Retinal pigment epithelial cell (primary cell): ENCODE results near the gene SGF29.
A peak's percentile ranks its signal among the peaks of the same experiment; 100 is the strongest.

ENCODE experiments used
- DNase-seq: peaks from one replicate; pipeline ENCODE4 v3.0.0-alpha.2; 2010; ENCODE audit warnings: low read depth
- H3K4me3 ChIP-seq: 2 replicates; pipeline ENCODE4 v1.5.1; 2011; ENCODE audit warnings: mild to moderate bottlenecking, low read length, control low read depth, moderate library complexity
- CTCF ChIP-seq: conservative IDR thresholded peaks from 2 replicates; pipeline ENCODE4 v1.5.1; 2011; ENCODE audit warnings: low read depth, low read length, control low read depth, inconsistent platforms

The SGF29 gene

GRCh38 chr16:28546626-28547025 is 7.1 kb upstream of the SGF29 start:
- H3K4me3 ChIP-seq: no peak overlapping the region
- no peak for DNase-seq
- TF ChIP-seq CTCF: no peak

GRCh38 chr16:28548306-28548802 is 5.4 kb upstream of the SGF29 start:
- no peak for DNase-seq
- no peak overlapping the region for H3K4me3 ChIP-seq
- no peak for TF ChIP-seq CTCF

- no peak for DNase-seq
- TF ChIP-seq CTCF: peak; percentile 63
- H3K4me3 ChIP-seq: no peak overlapping the region
These were observed 4.3 kb upstream of the SGF29 start for GRCh38 chr16:28549301-28549899.

- DNase-seq: no peak
- TF ChIP-seq CTCF: no peak
- peak overlapping the region; percentile 52 for H3K4me3 ChIP-seq
These were observed 1.1 kb downstream of the SGF29 start for GRCh38 chr16:28554634-28555423.

- no peak overlapping the region for H3K4me3 ChIP-seq
- no peak for DNase-seq
- TF ChIP-seq CTCF: no peak
These were observed 1.8 kb downstream of the SGF29 start for GRCh38 chr16:28555561-28555960.

GRCh38 chr16:28556914-28557320 is 3.2 kb downstream of the SGF29 start:
- TF ChIP-seq CTCF: no peak
- DNase-seq: peak; percentile 47
- H3K4me3 ChIP-seq: no peak overlapping the region

- no peak for DNase-seq
- no peak for TF ChIP-seq CTCF
- no peak overlapping the region for H3K4me3 ChIP-seq
These were observed 4.7 kb downstream of the SGF29 start for GRCh38 chr16:28558456-28558855.
